KOPT-K1 (cell line): ENCODE measurements around the gene PAFAH1B1.
"Not testable (repeated sequence)": the region's sequence is repeated elsewhere in the genome, so short reads cannot be mapped to it uniquely, and the experiment has no call there.

Experiments used
- H3K27ac ChIP-seq: fragments of 200-600 bp; sonication (generic); 2 replicates; pipeline ENCODE4 v1.5.1; 2016; ENCODE audit warnings: antibody characterized with exemption, mild to moderate bottlenecking, low read depth, low read length; ENCODE audit not compliant: poor library complexity, severe bottlenecking
- H3K36me3 ChIP-seq: fragments of 200-600 bp; sonication (generic); 2 replicates; pipeline ENCODE4 v1.5.1; 2017; ENCODE audit warnings: antibody characterized with exemption, mild to moderate bottlenecking, low read length, moderate library complexity; ENCODE audit not compliant: insufficient read depth
- H3K9me3 ChIP-seq: fragments of 200-600 bp; sonication (generic); 2 replicates; pipeline ENCODE4 v1.5.1; 2017; ENCODE audit warnings: antibody characterized with exemption, low read length, mild to moderate bottlenecking; ENCODE audit not compliant: insufficient read depth, poor library complexity, severe bottlenecking

The PAFAH1B1 gene

DNA sequence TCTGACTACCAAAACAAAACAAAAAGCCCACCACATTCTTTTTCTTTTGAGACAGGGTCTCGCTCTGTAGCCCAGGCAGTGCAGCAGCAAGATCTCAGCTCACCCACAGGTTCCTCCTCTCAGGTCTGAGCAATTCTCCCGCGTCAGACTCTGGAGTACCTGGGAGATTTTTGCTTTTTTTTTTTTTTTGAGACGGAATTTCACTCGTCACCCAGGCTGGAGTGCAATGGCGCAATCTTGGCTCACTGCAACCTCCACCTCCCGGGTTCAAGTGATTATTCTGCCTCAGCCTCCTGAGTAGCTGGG lies 21.2 kb upstream of the PAFAH1B1 start:
- H3K9me3 ChIP-seq, H3K27ac ChIP-seq, H3K36me3 ChIP-seq: not testable (repeated sequence)

DNA sequence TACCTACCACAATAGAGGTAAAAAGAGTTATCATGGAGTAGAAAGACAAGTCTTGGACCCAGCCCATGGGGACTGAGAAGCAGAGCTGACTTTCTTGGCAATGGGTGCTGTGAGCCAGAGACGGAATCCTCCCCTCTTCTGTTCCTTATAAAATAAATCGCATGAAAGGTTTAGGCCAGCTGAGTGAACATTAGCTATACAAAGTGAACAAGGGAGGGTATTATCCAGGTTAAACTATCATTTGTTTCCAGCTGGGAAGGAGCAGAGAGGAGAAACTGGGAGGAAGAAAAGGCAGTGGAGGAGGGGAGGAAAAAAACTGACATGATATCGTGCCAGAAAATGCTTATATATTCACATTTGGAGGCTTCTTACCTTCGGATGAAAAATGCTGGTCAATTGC lies 13.3 kb upstream of the PAFAH1B1 start:
- no peaks in the 10 kb centered on the region for H3K36me3 ChIP-seq
- H3K27ac ChIP-seq, result no peak overlapping the region
- H3K9me3 ChIP-seq, result no peaks in the 10 kb centered on the region

DNA sequence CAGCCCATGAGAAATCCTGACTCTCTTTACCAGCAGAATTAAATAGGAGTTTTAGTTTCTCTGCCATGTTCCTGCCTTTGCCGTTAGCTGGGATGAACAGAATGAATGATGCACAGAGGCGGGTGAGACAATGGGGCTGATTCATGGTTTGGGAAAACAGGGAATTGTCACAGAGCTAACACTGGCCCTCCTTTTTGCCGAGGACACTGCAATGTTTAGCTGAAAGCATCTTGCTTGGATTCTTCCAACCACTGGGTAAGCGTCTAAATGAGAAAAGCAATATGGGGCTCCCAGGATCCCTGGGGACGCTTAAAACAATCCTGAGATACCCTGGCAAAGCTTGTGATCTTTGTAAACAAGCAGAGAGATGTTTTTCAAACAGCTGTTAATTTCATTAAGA lies 12.8 kb upstream of the PAFAH1B1 start:
- no peak overlapping the region for H3K27ac ChIP-seq
- H3K9me3 ChIP-seq, result no peaks in the 10 kb centered on the region
- no peaks in the 10 kb centered on the region for H3K36me3 ChIP-seq

DNA sequence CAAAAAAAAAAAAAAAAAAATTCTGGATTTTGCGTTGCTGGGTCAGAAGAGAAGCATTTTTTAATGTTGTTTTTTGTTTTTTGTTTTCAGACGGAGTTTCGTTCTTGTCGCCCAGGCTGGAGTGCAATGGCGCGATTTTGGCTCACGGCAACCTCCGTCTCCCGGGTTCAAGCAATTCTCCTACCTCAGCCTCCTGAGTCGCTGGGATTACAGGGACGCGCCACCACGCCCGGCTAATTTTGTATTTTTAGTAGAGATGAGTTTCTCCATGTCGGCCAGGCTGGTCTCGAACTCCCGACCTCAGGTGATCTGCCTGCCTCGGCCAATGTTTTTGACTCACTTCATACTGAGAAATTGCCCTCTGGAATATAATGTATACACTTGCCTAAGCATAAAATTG lies 11.0 kb upstream of the PAFAH1B1 start:
- Histone ChIP-seq H3K36me3 (no peaks in the 10 kb centered on the region), H3K27ac (no peak overlapping the region), H3K9me3 (no peaks in the 10 kb centered on the region)

DNA sequence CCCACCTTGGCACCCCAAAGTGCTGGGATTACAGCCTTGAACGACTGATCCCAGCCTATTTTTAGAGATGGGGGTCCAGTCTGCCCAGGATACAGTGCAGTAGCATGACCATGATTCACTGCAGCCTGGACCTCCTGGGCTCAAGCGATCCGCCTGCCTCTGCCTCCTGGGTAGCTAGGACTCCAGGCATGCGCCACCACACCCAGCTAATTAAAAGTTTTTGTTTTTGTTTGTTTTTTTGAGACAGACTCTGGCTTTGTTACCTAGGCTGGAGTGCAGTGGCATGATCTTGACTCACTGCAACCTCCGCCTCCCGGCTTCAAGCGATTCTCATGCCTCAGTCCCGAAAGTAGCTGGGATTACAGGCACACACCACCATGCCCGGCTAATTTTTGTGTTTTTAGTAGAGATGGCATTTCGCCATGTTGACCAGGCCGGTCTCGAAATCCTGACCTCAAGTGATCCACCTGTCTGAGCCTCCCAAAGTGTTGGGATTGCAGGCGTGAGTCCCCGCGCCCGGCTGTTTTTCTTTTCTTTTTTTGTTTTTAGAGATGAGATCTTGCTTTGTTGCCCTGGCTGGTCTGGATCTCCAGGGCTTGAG lies 2.3 kb upstream of the PAFAH1B1 start:
- 0 out of 2 replicates have a peak, but pooled peaks cover under 1% of the 10 kb centered on the region for H3K36me3 ChIP-seq
- no peak overlapping the region for H3K27ac ChIP-seq
- H3K9me3 ChIP-seq, result no peaks in the 10 kb centered on the region

DNA sequence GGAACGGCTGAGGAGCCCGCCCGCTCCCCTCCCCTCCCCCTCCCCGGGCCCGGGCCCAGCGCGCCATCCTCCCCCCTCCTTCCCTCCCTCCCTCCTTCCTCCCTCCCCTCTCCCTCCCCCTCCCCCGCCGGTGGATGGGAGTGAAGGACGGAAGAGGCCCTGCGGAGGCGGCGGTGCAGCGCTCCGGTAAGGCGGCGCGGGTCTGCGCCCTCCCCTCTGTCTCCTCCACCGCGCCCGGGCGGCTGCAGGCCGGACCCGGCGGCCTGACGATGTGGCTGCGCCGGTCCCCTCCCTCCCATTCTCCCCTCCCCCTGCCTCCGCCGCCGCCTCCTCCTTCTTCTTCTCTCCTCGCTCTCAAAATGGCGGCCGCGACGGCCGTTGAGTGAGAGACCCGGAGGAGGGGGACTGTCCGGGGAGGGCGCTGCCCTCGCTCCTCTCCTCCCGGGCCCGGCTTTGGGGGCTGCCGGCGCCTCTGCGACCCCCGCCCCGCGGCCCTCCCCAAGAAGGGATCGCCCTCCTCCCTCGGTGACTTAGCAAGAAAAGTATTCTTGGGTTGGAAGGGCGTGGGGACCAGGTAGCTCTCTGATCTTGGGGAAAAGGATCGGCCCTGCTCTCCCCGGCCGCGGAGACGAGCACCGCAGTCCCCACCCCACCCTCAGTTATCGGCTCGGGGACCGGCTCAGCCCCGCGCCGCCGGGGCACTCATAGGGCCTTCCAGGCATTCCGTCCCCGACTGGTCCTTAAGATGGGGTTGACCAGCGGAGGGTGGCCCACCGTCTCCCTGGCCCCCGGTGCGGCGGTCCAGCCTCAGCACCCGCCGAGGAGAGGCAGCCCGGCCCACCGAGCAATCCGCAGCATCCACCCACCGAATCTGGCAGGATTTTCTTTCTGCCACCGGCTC lies 617 bp downstream of the PAFAH1B1 start:
- Histone ChIP-seq H3K36me3 (0 out of 2 replicates have a peak, but pooled peaks cover 7% of the 10 kb centered on the region), H3K9me3 (no peaks in the 10 kb centered on the region), H3K27ac (peak overlapping the region; percentile 99)

DNA sequence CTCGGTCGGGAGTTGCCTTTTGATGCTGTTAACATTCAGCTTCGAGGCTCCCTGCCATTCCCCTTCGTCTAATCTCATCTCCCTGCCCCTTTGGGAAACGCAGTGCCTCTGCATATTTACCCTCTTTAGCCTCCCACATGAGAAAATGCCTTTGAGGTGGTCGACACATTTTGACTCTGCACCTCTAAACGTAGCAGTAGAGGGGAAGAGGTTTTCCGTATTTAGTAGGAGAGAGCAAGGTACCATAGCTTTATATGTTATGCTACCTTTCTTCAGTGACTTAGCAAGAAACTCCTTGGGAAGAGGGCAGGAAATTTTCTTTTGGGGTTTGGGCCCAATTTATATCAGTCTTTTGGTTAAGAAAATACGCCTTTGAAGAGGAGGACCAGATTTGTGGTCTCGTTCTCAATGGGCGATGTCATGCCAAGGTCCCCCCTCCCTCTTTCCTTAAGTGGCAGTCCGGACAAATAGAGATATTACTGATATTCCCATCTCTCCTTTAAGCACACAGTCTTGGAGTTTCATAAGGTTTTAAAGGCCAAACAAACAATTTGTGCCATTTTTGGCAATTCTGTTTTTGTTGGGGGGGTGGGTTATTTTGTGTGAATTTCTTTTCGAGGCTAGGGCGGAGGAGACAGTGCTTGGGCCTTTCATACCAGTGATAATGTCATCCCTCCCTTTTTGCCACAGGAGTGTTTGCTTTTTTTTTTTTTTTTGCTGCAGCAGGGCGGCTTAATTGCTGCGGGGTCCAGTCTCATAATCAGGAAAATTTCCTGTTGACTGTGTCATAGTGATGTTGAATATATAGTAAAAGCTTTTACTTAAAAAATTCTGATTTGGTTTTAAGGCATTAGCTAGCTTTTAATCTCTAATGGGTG lies 1.5 kb downstream of the PAFAH1B1 start:
- Histone ChIP-seq H3K9me3 (no peaks in the 10 kb centered on the region), H3K36me3 (0 out of 2 replicates have a peak, but pooled peaks cover 7% of the 10 kb centered on the region), H3K27ac (peak overlapping the region; percentile 99)

DNA sequence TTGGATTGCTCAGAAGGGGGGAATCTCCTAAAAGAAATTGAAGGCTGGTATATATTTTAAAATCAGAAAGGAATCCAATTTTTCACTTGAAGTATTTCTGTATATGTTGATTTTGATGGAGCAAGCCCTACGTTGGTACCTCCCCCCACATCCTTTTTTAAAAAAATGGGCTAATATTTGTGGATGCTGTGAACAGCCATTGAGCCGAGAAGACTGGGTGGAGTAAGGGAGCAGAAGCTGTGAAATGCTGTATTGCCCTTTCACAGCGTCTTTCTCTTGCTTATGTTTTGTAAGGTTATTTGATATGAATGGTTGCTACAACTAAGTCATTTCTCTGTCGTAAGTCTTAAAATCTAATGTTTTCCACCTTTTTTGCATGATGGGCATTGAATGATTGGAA lies 2.3 kb downstream of the PAFAH1B1 start:
- Histone ChIP-seq H3K36me3 (0 out of 2 replicates have a peak, but pooled peaks cover 7% of the 10 kb centered on the region), H3K9me3 (no peaks in the 10 kb centered on the region), H3K27ac (peak overlapping the region; percentile 99)

DNA sequence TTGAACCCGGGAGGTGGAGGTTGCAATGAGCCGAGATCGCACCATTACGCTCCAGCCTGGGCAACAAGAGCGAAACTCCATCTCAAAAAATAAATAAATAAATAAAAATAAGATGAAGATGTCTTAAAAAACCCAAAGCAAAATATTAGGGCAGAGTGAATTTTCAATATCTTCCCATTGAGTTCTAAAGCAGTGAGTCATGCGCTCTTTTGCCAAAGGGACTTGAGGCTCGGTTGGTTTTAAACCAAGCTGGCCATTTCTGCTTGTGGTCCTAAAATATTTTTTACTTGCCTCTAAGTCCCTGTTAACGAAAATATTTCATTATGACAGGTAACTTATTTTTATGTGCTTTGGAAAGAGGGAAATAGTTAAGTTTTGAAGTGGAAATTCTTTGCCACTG lies 4.7 kb downstream of the PAFAH1B1 start:
- H3K9me3 ChIP-seq, result no peaks in the 10 kb centered on the region
- no peak overlapping the region for H3K27ac ChIP-seq
- 0 out of 2 replicates have a peak, but pooled peaks cover 10% of the 10 kb centered on the region for H3K36me3 ChIP-seq

DNA sequence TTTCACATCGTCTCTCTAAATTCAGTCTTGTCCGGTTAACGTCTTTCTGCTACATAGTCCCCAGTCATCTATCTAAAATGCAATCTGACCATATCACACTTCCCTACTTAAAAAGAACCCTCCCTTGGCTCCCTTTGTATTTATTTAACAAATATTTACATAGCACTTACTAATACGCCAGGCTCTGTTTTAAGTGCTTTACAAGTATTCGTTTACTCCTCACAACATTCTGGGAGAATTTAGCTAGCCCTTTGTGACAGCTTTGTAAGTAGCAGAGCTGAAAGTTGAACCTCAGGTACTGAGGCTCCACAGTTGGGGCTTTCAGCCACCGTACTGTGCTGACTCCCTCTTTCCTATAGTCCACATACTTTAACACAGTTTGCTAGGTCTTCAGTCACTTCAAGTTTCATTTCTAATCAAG lies 9.2 kb downstream of the PAFAH1B1 start:
- Histone ChIP-seq H3K9me3 (no peaks in the 10 kb centered on the region), H3K27ac (no peak overlapping the region), H3K36me3 (peaks cover 31% of the 10 kb centered on the region)

DNA sequence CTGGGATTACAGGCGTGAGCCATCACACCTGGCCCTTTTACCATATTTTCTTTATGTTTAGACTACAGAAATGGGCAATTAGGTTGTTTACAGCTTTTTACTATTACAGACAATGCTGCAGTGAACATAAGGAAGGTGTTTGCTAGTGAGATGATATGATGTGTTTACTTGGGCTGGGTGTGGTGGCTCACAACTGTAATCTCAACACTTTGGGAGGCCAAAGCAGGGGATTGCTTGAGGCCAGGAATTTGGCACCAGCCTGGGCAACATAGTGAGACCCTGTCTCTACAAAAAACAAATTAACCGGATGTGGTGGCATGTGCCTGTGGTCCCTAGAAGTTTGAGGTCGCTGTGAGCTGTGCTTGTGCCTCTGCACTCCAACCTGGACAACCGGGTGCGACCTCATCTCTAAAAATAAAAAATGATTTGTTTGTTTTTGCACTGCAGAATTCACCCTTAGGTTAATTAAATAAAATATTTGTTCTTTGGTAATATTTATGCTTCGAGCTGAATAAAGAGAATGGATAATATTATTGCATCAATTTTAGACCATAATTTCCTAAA lies 15.0 kb downstream of the PAFAH1B1 start:
- peaks cover 29% of the 10 kb centered on the region for H3K36me3 ChIP-seq

DNA sequence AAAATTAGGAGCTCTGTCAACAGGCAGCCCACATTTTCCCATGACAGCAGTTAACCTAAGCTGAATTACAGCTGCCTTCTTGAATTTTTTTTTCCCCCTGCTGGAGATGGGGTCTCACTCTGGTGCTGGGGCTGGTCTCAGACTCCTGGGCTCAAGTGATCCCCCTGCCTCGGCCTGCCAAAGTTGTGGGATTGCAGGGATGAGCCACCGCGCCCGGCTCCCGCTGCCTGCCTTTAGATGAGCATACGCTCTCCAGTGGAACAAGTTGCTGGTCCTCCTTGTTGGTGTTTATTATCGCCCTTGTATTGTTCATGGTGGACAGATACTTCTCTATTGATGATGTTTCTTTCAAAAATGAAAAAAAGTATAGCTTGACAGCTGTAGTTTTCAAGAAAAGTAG lies 15.6 kb downstream of the PAFAH1B1 start:
- Histone ChIP-seq H3K36me3 (peaks cover 28% of the 10 kb centered on the region), H3K9me3 (no peaks in the 10 kb centered on the region), H3K27ac (no peak overlapping the region)

More for the DNA sequence above, 15.0 kb downstream of the PAFAH1B1 start:
- Histone ChIP-seq H3K27ac (no peak overlapping the region), H3K9me3 (no peaks in the 10 kb centered on the region)

DNA sequence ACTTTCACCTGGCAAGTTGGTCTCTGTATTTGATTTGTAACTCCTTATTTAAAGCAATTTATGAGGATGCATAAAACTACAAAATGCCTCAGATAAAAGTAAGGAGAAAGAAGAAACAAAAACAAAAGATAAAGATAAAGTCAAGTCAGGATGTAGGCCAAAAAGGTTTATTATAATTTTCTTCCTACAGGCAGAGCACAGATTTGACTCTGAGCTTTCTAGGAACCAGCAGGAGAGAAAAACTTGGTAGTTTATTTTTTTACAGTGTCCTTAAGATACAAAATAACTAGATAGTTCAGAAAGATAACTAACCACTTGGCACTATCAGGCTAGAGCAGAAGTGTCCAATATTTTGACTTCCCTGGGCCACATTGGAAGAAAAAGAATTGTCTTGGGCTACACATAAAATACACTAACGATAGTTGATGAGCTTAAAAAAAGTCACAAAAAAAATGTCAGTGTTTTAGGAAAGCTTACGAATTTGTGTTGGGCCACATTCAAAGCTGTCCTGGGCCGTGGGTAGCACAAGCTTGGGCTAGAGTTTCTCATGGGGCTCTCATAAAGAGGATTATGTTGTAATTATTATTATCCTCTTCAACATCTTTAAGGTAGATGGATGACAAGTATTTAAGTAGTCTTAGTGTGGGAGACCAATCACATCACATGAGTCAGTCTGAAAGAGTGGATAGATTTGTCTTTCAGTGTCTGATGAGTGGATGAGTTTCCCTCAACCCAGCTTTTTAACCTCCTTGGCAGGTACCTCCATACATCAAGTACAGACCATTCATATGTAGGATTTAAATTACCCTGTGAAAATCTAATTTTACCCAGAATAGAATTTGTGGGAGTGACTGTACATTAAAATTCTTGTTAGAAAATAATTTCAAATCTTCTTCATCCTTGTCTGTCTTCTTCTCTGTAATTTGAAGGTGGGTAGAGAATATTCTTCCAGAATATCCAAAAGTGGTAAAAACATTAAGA lies 17.0 kb downstream of the PAFAH1B1 start:
- Histone ChIP-seq H3K36me3 (peaks cover 23% of the 10 kb centered on the region), H3K9me3 (no peaks in the 10 kb centered on the region), H3K27ac (no peak overlapping the region)

DNA sequence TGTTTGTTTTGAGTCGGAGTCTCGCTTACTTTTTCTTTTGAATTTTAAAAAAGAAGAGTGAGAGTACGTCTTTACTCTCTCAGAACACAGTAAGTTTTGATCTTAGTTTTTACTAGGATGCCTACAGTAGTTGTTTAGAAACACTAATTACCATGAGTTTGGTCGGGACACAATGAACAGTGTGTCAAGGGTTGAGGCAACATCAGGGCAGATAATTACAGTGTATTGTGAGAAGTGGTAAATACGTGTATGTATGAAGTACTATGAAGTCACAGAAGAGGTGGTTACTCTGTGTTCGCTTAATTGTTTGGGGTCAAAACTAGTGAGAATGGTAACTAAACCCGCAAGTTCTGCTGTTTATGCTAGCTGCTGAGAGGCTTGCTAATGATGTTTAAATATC lies 18.2 kb downstream of the PAFAH1B1 start:
- Histone ChIP-seq H3K27ac (no peak overlapping the region), H3K9me3 (no peaks in the 10 kb centered on the region), H3K36me3 (peaks cover 28% of the 10 kb centered on the region)
